SK-N-SH treated with all-trans-retinoic acid at 6 μM for 48 hours (cell line): ENCODE data around the gene HLCS.
A peak's percentile ranks its signal among the peaks of the same experiment; 100 is the strongest.

Experiments used
- ATAC-seq: fragments of 200-7000 bp; cut with Tn5 transposase; 3 replicates; pipeline ENCODE4 v1.9.1; 2020; ENCODE audit warnings: mild to moderate bottlenecking, moderate library complexity
- ARNTL ChIP-seq: fragments of 450-650 bp; formaldehyde crosslinking; IDR thresholded peaks from 2 replicates; pipeline ENCODE4 v1.5.0; 2020; ENCODE audit warnings: low read depth, mild to moderate bottlenecking, moderate library complexity, borderline replicate concordance
- BACH2 ChIP-seq: fragments of 250-450 bp; sonication (Bioruptor Pico); IDR thresholded peaks from 2 replicates; pipeline ENCODE4 v1.9.0; 2021; ENCODE audit warnings: mild to moderate bottlenecking, borderline replicate concordance
- CREB5 ChIP-seq: fragments of 250-450 bp; sonication (Bioruptor Pico); IDR thresholded peaks from 2 replicates; pipeline ENCODE4 v1.5.1; 2020; ENCODE audit warnings: low read depth, mild to moderate bottlenecking, moderate library complexity
- CSRNP3 ChIP-seq: fragments of 250-450 bp; sonication (Bioruptor Pico); IDR thresholded peaks from 2 replicates; pipeline ENCODE4 v1.5.1; 2021; ENCODE audit warnings: mild to moderate bottlenecking, moderate library complexity
- ESRRG ChIP-seq: fragments of 250-450 bp; sonication (Bioruptor Pico); IDR thresholded peaks from 2 replicates; pipeline ENCODE4 v1.6.1; 2021; ENCODE audit warnings: mild to moderate bottlenecking
- GLIS3 ChIP-seq: fragments of 250-450 bp; sonication (Bioruptor Pico); IDR thresholded peaks from 2 replicates; pipeline ENCODE4 v1.5.0; 2020; ENCODE audit warnings: mild to moderate bottlenecking, moderate library complexity
- ISL1 ChIP-seq: fragments of 250-450 bp; sonication (Bioruptor Pico); IDR thresholded peaks from 2 replicates; pipeline ENCODE4 v2.1.2; 2022; ENCODE audit warnings: mild to moderate bottlenecking, moderate library complexity
- OSR1 ChIP-seq: fragments of 250-450 bp; sonication (Bioruptor Pico); IDR thresholded peaks from 2 replicates; pipeline ENCODE4 v1.8.0; 2022; ENCODE audit warnings: moderate library complexity, mild to moderate bottlenecking, inconsistent platforms
- PATZ1 ChIP-seq: fragments of 250-450 bp; sonication (Bioruptor Pico); IDR thresholded peaks from 2 replicates; pipeline ENCODE4 v1.8.0; 2020; ENCODE audit warnings: mild to moderate bottlenecking, moderate library complexity, borderline replicate concordance
- PPARA ChIP-seq: fragments of 250-450 bp; sonication (Bioruptor Pico); IDR thresholded peaks from 2 replicates; pipeline ENCODE4 v1.5.0; 2020; ENCODE audit warnings: mild to moderate bottlenecking, borderline replicate concordance
- RARB ChIP-seq: fragments of 250-450 bp; sonication (Bioruptor Pico); IDR thresholded peaks from 2 replicates; pipeline ENCODE4 v1.8.0; 2021; ENCODE audit warnings: mild to moderate bottlenecking, moderate library complexity
- SNAI2 ChIP-seq: fragments of 250-450 bp; sonication (Bioruptor Pico); IDR thresholded peaks from 2 replicates; pipeline ENCODE4 v1.5.0; 2020; ENCODE audit warnings: mild to moderate bottlenecking, moderate library complexity
- TOX ChIP-seq: fragments of 250-450 bp; sonication (Bioruptor Pico); IDR thresholded peaks from 2 replicates; pipeline ENCODE4 v1.8.0; 2021; ENCODE audit warnings: mild to moderate bottlenecking, moderate library complexity, borderline replicate concordance
- TSHZ2 ChIP-seq: fragments of 250-450 bp; sonication (Bioruptor Pico); IDR thresholded peaks from 2 replicates; pipeline ENCODE4 v1.5.0; 2020; ENCODE audit warnings: mild to moderate bottlenecking, moderate library complexity
- ZFP3 ChIP-seq: fragments of 250-450 bp; sonication (Bioruptor Pico); IDR thresholded peaks from 2 replicates; pipeline ENCODE4 v1.5.0; 2020; ENCODE audit warnings: mild to moderate bottlenecking, moderate library complexity
- ZFP30 ChIP-seq: fragments of 450-650 bp; formaldehyde crosslinking; IDR thresholded peaks from 2 replicates; pipeline ENCODE4 v1.5.0; 2022; ENCODE audit warnings: mild to moderate bottlenecking, moderate library complexity
- ZNF565 ChIP-seq: fragments of 450-650 bp; formaldehyde crosslinking; conservative IDR thresholded peaks from 2 replicates; pipeline ENCODE4 v1.5.0; 2020; ENCODE audit warnings: low read depth, mild to moderate bottlenecking, moderate library complexity
- ZNF70 ChIP-seq: fragments of 450-650 bp; formaldehyde crosslinking; IDR thresholded peaks from 2 replicates; pipeline ENCODE4 v1.5.0; 2020; ENCODE audit warnings: mild to moderate bottlenecking, moderate library complexity
- ZNF8 ChIP-seq: fragments of 450-650 bp; formaldehyde crosslinking; IDR thresholded peaks from 2 replicates; pipeline ENCODE4 v1.5.0; 2020; ENCODE audit warnings: mild to moderate bottlenecking, moderate library complexity

HLCS gene

GRCh38 chr21:36927719-36928117, 38.8 kb downstream of the HLCS start:
- TF ChIP-seq RARB (CRISPR knock-in tag) = no peak
- no peak for TF ChIP-seq ZFP30
- no peak for TF ChIP-seq ARNTL (CRISPR knock-in tag)
- TF ChIP-seq OSR1 (CRISPR knock-in tag) = no peak
- no peak for TF ChIP-seq PPARA (CRISPR knock-in tag)
- TF ChIP-seq PATZ1 (CRISPR knock-in tag) = no peak
- no peak for TF ChIP-seq TSHZ2 (CRISPR knock-in tag)
- no peak for TF ChIP-seq BACH2
- no peak for TF ChIP-seq ZNF8 (CRISPR knock-in tag)
- peak; percentile 98 for ATAC-seq

GRCh38 chr21:36926989-36927718, 39.3 kb downstream of the HLCS start:
- ATAC-seq = peak; percentile 12; the same call in 1 of the 3 replicates
- no peak for TF ChIP-seq ZNF565 (CRISPR knock-in tag)
- no peak for TF ChIP-seq ESRRG
- no peak for TF ChIP-seq ZFP3 (CRISPR knock-in tag)
- TF ChIP-seq ZNF70 (CRISPR knock-in tag) = no peak
- no peak for TF ChIP-seq TOX (CRISPR knock-in tag)
- TF ChIP-seq TSHZ2 (CRISPR knock-in tag) = no peak
- TF ChIP-seq ISL1 (CRISPR knock-in tag) = no peak
- no peak for TF ChIP-seq CREB5 (CRISPR knock-in tag)
- TF ChIP-seq ARNTL (CRISPR knock-in tag) = no peak
- no peak for TF ChIP-seq OSR1 (CRISPR knock-in tag)

GRCh38 chr21:36923270-36923669, 43.2 kb downstream of the HLCS start:
- TF ChIP-seq BACH2 (no peak), OSR1 (CRISPR knock-in tag) (no peak), ZFP3 (CRISPR knock-in tag) (no peak), GLIS3 (CRISPR knock-in tag) (no peak), TSHZ2 (CRISPR knock-in tag) (no peak), TOX (CRISPR knock-in tag) (no peak), CSRNP3 (CRISPR knock-in tag) (no peak), SNAI2 (no peak), ESRRG (no peak)
- ATAC-seq = no peak
